CD14-positive monocyte (primary cell): ENCODE results near the gene AURKA. TPM values are rescaled to one million over a fixed set of nuclear protein-coding genes. Genes with fewer than 3 reads are reported as not detected.
A peak's percentile ranks its signal among the peaks of the same experiment; 100 is the strongest.

Experiments used
- DNase-seq, 3 donors: peaks; one replicate each; pipeline ENCODE4 v3.0.0-alpha.2; 2011 to 2022
- H2AFZ ChIP-seq: 2 replicates; pipeline ENCODE4 v1.6.0; 2012; ENCODE audit warnings: mild to moderate bottlenecking, low read depth, low read length, inconsistent platforms; ENCODE audit not compliant: insufficient read depth, poor library complexity, severe bottlenecking
- H3K27ac ChIP-seq, 2 donors: 1 replicate in 1 of 2; 2 replicates in 1 of 2; pipeline ENCODE4 v1.5.1; 2012 to 2013; ENCODE audit warnings: low read length in 2 of 2, control low read depth in 1 of 2, inconsistent platforms in 1 of 2, low read depth in 1 of 2, mild to moderate bottlenecking in 1 of 2
- H3K27me3 ChIP-seq, 2 donors: one replicate each; pipeline versions ENCODE4 v1.6.0 to v1.6.1; 2011 to 2013; ENCODE audit warnings: low read length in 2 of 2; ENCODE audit not compliant: control insufficient read depth in 2 of 2, insufficient read depth in 2 of 2
- H3K36me3 ChIP-seq, 2 donors: replicated peaks in 1 of 2; 1 replicate in 1 of 2; 2 replicates in 1 of 2; pipeline versions ENCODE4 v1.5.1 to v1.6.1; 2012 to 2013; ENCODE audit warnings: low read length in 2 of 2, control low read depth in 1 of 2, inconsistent platforms in 1 of 2, mild to moderate bottlenecking in 1 of 2; ENCODE audit not compliant: insufficient read depth in 2 of 2, control insufficient read depth in 1 of 2
- H3K4me1 ChIP-seq, 2 donors: 1 replicate in 1 of 2; 2 replicates in 1 of 2; pipeline versions ENCODE4 v1.5.1 to v1.6.1; 2012 to 2013; ENCODE audit warnings: low read length in 2 of 2, control low read depth in 1 of 2, inconsistent platforms in 1 of 2, mild to moderate bottlenecking in 1 of 2, moderate library complexity in 1 of 2; ENCODE audit not compliant: insufficient read depth in 2 of 2, control insufficient read depth in 1 of 2
- H3K4me2 ChIP-seq: replicated peaks from 2 replicates; pipeline ENCODE3; 2012; ENCODE audit warnings: low read length, moderate library complexity, mild to moderate bottlenecking; ENCODE audit not compliant: poor library complexity, severe bottlenecking; ENCODE audit errors: extremely low read depth
- H3K4me3 ChIP-seq, 3 experiments: fragments of 200-600 bp in 1 of 3; sonication (generic) in 1 of 3; replicated peaks in 1 of 3; 1 replicate in 2 of 3; 2 replicates in 1 of 3; pipeline ENCODE4 v1.5.1; 2011 to 2013; ENCODE audit warnings: low read length in 3 of 3, mild to moderate bottlenecking in 3 of 3, control low read depth in 2 of 3, low read depth in 2 of 3, inconsistent platforms in 1 of 3, moderate library complexity in 1 of 3
- H3K79me2 ChIP-seq: 2 replicates; pipeline ENCODE4 v1.6.0; 2012; ENCODE audit warnings: mild to moderate bottlenecking, control low read depth, inconsistent platforms, low read length, moderate library complexity; ENCODE audit not compliant: insufficient read depth
- H3K9ac ChIP-seq: 2 replicates; pipeline ENCODE4 v1.6.0; 2017; ENCODE audit warnings: low read length, mild to moderate bottlenecking; ENCODE audit not compliant: insufficient read depth, poor library complexity, severe bottlenecking
- H3K9me3 ChIP-seq, 2 donors: replicated peaks in 1 of 2; 1 replicate in 1 of 2; 2 replicates in 1 of 2; pipeline versions ENCODE4 v1.5.1 to v1.6.1; 2012 to 2013; ENCODE audit warnings: low read length in 2 of 2, control low read depth in 1 of 2; ENCODE audit not compliant: control insufficient read depth in 1 of 2, insufficient read depth in 1 of 2
- H4K20me1 ChIP-seq: 2 replicates; pipeline ENCODE4 v1.6.0; 2012; ENCODE audit warnings: mild to moderate bottlenecking, low read length, control low read depth, moderate library complexity; ENCODE audit not compliant: insufficient read depth
- H3K27ac Mint-ChIP-seq, 7 donors: one replicate each; pipeline ENCODE4 v1.8.0; 2020; ENCODE audit warnings: mild to moderate bottlenecking in 7 of 7, mixed read lengths in 7 of 7, moderate library complexity in 6 of 7, inconsistent platforms in 2 of 7
- H3K27me3 Mint-ChIP-seq, 3 donors: one replicate each; pipeline ENCODE4 v1.8.0; 2021 to 2022; ENCODE audit warnings: low read depth in 3 of 3, mild to moderate bottlenecking in 3 of 3, mixed read lengths in 3 of 3, moderate library complexity in 3 of 3, inconsistent platforms in 1 of 3
- H3K36me3 Mint-ChIP-seq, 2 donors: one replicate each; pipeline ENCODE4 v1.8.0; 2020; ENCODE audit warnings: mixed read lengths in 2 of 2, inconsistent platforms in 1 of 2, mild to moderate bottlenecking in 1 of 2
- H3K4me1 Mint-ChIP-seq: one replicate; pipeline ENCODE4 v1.8.0; 2020; ENCODE audit warnings: mild to moderate bottlenecking, mixed read lengths
- H3K4me3 Mint-ChIP-seq, 2 donors: one replicate each; pipeline ENCODE4 v1.8.0; 2020; ENCODE audit warnings: mild to moderate bottlenecking in 2 of 2, mixed read lengths in 2 of 2, moderate library complexity in 1 of 2
- H3K9me3 Mint-ChIP-seq, 7 donors: one replicate each; pipeline ENCODE4 v1.8.0; 2020 to 2022; ENCODE audit warnings: mixed read lengths in 7 of 7, mild to moderate bottlenecking in 6 of 7, moderate library complexity in 6 of 7, inconsistent platforms in 2 of 7
- WGBS: methylation state at CpG from one replicate; pipeline ENCODE4 v1.1.5; 2013; ENCODE audit warnings: missing lambda C conversion rate; ENCODE audit not compliant: insufficient coverage; 5-methylcytosine and 5-hydroxymethylcytosine counted together
- intact Hi-C, 2 donors: fragments of 100-400 bp; cut with micrococcal nuclease; formaldehyde crosslinking; loops; one replicate each; pipeline versions ENCODE4 v1.15.0 to v1.15.1; 2023
- polyA plus RNA-seq, 3 donors: library from polyadenylated mRNA; depleted of rRNA in 1 of 3; unstranded in 2 of 3; stranded (reverse) in 1 of 3; fragments of 300-500 nt in 2 of 3; fragments of >200 nt in 1 of 3; fragmentation: Illumina TruSeq in 2 of 3; gene quantifications; 1 replicate in 2 of 3; 2 replicates in 1 of 3; pipeline ENCODE4 v1.2.3, GENCODE V29; 2012 to 2021
- TF ChIP-seq, protein P1 (sequence below): fragments of 200-600 bp; IDR thresholded peaks from one replicate; pipeline ENCODE4 v1.8.0; 2022; ENCODE audit warnings: antibody characterized with exemption, mild to moderate bottlenecking

Gene AURKA
- polyA plus RNA-seq, 3 donors = 1.4 to 1.7 (median 1.5) TPM

DNA sequence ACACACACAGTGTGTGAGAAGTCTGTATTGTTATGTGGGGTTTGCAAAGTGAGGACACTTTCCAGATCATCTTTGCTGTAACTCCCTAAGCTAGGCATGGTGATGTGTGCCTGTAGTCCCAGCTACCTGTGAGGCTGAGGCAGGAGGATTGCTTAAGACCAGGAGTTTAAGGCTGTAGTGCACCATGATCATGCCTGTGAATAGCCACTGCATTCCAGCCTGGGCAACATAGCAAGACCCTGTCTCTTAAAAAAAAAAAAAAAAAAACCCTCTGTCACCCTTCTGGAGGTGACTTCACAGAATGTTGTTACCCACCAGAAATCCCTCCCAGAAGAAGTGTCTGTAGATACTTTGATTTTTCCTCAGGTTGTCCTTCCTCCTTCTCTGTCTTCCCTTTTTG lies 34.9 kb upstream of the AURKA start:
- Histone ChIP-seq H3K9ac (no peak overlapping the region), H3K4me3 (no peak overlapping the region), H2AFZ (no peak overlapping the region), H3K27ac (no peak overlapping the region), H3K9me3 (no peaks in the 10 kb centered on the region), H3K4me2 (no peak overlapping the region), H3K36me3 (no peaks in the 10 kb centered on the region), H3K4me1 (peaks cover 76 to 81% of the 10 kb centered on the region in 2 donors), H4K20me1 (peaks cover 41% of the 10 kb centered on the region), H3K79me2 (no peaks in the 10 kb centered on the region), H3K27me3 (peaks cover 18 to 22% of the 10 kb centered on the region in 2 donors)
- Mint-ChIP-seq H3K4me3 (peak overlapping the region in 1 of 2 donors; percentile 75), H3K36me3 (peaks cover 34 to 41% of the 10 kb centered on the region in 2 donors), H3K27ac (no peak overlapping the region), H3K27me3 (peaks cover 35 to 46% (median 42%) of the 10 kb centered on the region in 3 donors), H3K4me1 (peaks cover 81% of the 10 kb centered on the region), H3K9me3 (peaks cover 0 to 5% (median 0%) of the 10 kb centered on the region in 7 donors)
- intact Hi-C loops = loop anchor here in 1 of 2 donors (5.0 kb wide), 1 partner anchor 35 kb away; the partner anchor contains the start of genes AURKA and CSTF1
- TF ChIP-seq, protein P1, sequence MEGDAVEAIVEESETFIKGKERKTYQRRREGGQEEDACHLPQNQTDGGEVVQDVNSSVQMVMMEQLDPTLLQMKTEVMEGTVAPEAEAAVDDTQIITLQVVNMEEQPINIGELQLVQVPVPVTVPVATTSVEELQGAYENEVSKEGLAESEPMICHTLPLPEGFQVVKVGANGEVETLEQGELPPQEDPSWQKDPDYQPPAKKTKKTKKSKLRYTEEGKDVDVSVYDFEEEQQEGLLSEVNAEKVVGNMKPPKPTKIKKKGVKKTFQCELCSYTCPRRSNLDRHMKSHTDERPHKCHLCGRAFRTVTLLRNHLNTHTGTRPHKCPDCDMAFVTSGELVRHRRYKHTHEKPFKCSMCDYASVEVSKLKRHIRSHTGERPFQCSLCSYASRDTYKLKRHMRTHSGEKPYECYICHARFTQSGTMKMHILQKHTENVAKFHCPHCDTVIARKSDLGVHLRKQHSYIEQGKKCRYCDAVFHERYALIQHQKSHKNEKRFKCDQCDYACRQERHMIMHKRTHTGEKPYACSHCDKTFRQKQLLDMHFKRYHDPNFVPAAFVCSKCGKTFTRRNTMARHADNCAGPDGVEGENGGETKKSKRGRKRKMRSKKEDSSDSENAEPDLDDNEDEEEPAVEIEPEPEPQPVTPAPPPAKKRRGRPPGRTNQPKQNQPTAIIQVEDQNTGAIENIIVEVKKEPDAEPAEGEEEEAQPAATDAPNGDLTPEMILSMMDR = no peak
- no peak for DNase-seq

DNA sequence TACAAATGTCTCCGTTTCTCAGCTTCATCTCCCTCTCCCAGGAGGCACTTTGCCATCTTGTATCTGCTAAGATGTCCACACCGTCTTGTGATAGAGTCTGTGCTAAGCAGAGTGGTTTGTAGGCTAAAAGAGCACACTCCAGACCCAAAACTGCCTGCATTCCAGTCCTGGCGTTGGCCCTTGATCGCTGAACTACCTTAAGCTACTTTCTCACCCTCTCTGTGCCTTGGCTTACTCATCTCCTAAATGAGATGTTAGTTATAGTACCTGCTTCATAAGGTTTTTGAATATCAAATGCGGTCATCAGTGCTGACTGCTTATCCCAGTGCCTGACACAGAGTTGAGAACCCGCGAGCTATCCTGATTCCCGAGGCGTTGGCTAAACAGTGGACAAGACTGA lies 34.0 kb upstream of the AURKA start:
- H3K4me1 ChIP-seq = peaks cover 85 to 88% of the 10 kb centered on the region in 2 donors
- H3K27ac ChIP-seq = no peak overlapping the region
- peaks cover 38 to 42% of the 10 kb centered on the region in 2 donors for H3K36me3 Mint-ChIP-seq
- H3K4me2 ChIP-seq = no peak overlapping the region
- intact Hi-C loops = loop anchor here in 1 of 2 donors (5.0 kb wide), 1 partner anchor 34 kb away; the partner anchor contains the start of genes AURKA and CSTF1
- no peaks in the 10 kb centered on the region for H3K9me3 ChIP-seq
- peaks cover 11 to 16% of the 10 kb centered on the region in 2 donors for H3K27me3 ChIP-seq
- H3K9ac ChIP-seq = no peak overlapping the region
- no peaks in the 10 kb centered on the region for H3K79me2 ChIP-seq
- H3K27me3 Mint-ChIP-seq = peaks cover 34 to 41% (median 36%) of the 10 kb centered on the region in 3 donors
- H3K4me1 Mint-ChIP-seq = peaks cover 88% of the 10 kb centered on the region
- H2AFZ ChIP-seq = no peak overlapping the region
- DNase-seq = no peak
- no peak overlapping the region for H3K4me3 ChIP-seq
- peaks cover 0 to 5% (median 0%) of the 10 kb centered on the region in 7 donors for H3K9me3 Mint-ChIP-seq
- 100% methylated on average over 5 of the region's 9 CpGs for WGBS
- peaks cover 34% of the 10 kb centered on the region for H4K20me1 ChIP-seq
- no peaks in the 10 kb centered on the region for H3K36me3 ChIP-seq
- TF ChIP-seq, protein P1 = no peak
- H3K27ac Mint-ChIP-seq = peak overlapping the region in 2 of 7 donors; percentile 17 to 74
- peak overlapping the region in 1 of 2 donors; percentile 68 for H3K4me3 Mint-ChIP-seq
